DMS53 (cell line): ENCODE measurements around the gene UBE2R2.
"Not testable (repeated sequence)": the region's sequence is repeated elsewhere in the genome, so short reads cannot be mapped to it uniquely, and the experiment has no call there.

ENCODE experiments used
- DNase-seq: peaks from one replicate; lab custom pipeline; 2025; lab: John Stamatoyannopoulos, UW

The UBE2R2 gene

DNA sequence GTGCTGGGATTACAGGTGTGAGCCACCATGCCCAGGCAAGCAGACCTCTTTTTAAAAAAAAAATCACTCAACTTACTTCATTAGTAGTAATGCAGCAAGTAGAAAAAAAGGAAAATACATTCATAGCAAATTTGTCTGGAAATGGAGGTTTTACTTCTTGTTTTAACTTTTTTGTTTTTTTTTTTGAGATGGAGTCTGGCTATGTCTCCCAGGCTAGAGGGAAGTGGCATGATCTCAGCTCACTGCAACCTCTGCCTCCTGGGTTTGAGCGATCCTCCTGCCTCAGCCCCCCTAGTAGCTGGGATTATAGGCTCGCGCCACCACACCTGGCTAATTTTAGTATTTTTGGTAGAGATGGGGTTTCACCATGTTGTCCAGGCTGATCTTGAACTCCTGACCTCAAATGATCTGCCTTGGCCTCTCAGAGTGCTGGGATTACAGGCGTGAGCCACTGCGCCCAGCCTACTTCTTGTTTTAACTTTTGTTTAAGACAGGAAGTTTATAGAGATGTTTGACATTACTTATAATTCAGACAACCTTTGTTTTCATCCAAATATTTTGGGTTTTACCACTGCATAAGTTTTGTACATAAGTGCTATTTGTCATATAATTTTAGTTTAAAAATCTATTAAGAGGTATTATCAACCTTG is 26.5 kb downstream of the UBE2R2 start:
- DNase-seq: no peak

DNA sequence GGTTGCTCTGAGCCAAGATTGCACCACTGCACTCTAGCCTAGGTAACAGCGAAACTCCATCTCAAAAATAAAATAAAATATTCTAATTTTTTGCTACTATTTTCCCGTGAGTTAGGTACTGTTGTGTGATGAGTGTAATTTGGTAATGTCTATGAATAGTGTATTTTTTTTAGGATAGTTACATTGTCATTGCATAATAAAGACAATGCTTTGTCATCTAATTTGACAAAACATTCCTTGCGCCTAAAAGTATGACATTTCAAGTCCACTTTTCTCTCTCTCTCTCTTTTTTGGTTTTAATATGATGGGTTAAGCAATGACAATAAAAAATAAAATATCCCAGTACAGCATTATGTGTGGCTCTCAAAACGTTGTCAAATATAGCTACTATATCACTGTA is 29.3 kb downstream of the UBE2R2 start:
- no peak for DNase-seq

- not testable (repeated sequence) for DNase-seq
These were observed 30.9 kb downstream of the UBE2R2 start for GRCh38 chr9:33847894-33848205.

DNA sequence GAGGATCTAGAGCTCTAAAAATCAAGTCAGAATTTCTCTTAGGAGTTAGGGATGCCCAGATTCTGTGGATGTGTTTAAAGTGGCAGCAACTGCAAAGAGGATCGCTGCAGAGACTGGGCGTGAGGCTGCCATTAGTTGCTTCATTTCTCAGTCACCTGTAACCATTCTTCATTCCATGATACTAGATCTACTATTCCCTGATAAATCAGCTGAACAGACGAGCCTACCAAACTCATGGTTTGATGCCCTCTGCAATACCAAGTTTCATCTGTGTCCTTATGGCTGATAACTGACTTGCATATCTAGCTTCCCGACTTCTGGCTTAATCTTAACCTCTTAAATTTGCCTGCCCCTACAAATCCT is 33.3 kb downstream of the UBE2R2 start:
- DNase-seq: peak; percentile 31

- peak; percentile 70 for DNase-seq
These were observed 33.7 kb downstream of the UBE2R2 start for GRCh38 chr9:33850677-33851076.

- DNase-seq: peak; percentile 27
These were observed 34.3 kb downstream of the UBE2R2 start for GRCh38 chr9:33851301-33851700.

DNA sequence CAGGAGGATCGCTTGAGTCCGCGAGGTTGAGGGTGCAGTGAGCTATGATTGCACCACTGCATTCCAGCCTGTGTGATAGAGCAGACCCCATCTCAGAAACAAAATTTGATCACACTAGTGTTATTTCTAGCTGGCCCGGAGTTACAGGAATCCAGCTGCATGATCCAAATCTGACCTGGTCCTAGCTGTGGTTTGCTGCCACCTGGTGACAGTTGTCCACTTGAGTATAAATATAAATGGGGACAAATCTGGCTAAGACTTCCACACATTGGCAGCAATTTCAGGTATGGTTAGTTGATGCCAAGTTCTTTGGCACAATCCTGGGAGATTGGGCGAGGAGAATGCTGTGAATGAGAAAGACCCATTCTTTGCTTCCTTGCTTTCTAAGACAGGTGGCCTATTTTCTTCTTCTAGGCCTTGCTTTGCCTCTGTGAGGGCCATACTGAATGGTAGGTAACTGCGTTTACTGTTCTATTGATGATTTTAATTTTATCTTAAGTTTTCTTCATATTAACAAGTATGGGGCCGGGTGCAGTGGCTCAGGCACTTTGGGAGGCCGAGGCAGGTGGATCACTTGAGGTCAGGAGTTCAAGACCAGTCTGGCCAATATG is 35.4 kb downstream of the UBE2R2 start:
- DNase-seq: peak; percentile 71

DNA sequence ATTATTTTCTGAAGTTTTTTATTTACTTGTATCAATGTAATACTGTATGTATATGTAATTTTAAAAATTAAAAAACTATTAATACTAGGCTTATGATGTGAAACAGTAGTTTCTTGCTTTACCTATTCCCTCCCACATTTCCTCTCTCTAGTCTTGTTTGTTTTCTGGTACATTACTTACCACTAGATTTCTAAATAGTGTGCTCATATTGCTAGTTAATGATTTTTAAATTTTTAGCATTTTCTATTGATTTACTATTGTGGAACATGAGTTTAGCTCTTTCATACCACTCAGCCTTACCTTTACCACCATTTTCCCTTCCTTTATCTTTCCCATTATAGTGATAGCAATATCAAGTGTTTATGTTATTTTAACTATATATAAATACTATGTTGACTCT is 39.3 kb downstream of the UBE2R2 start:
- DNase-seq: no peak

- DNase-seq: no peak
These were observed 41.5 kb downstream of the UBE2R2 start for GRCh38 chr9:33858423-33858822.

GRCh38 chr9:33860200-33860871 is 43.4 kb downstream of the UBE2R2 start:
- peak; percentile 2 for DNase-seq

DNA sequence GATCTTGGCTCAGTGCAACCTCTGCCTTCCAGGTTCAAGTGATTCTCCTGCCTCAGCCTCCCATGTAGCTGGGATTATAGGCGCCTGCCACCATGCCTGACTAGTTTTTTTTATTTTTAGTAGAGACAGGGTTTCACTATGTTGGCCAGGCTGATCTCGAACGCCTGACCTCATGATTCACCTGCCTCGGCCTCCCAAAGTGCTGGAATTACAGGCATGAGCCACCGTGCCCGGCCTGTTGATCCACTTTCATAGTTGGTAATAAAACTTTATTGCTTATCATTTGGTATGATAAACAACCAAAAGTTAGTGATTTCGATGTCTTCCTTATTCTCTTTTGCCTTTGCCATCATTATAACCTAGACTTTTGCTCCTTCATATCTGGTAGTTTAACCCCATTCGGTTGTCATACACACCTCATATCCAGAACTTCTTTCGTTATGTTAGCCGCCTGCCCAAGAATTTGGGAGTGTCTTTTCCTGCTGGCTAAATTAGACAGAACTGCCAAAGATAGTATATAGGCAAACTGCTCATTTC is 45.0 kb downstream of the UBE2R2 start:
- no peak for DNase-seq

DNA sequence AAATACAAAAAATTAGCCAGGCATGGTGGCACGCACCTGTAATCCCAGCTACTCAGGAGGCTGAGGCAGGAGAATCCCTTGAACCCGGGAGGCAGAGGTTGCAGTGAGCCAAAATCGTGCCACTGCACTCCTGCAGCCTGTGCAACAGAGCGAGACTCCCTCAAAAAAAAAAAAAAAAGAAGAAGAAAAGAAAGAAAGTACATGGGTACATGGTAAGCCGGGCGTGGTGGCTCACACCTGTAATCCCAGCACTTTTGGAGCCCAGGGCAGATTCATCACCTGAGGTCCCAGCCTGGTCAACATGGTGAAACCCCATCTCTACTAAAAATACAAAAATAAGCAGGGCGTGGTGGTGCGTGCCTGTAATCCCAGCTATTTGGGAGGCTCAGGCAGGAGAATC is 46.1 kb downstream of the UBE2R2 start:
- DNase-seq: not testable (repeated sequence)

GRCh38 chr9:33867747-33868439 is 50.9 kb downstream of the UBE2R2 start:
- DNase-seq: no peak

- DNase-seq: no peak
These were observed 51.5 kb downstream of the UBE2R2 start for GRCh38 chr9:33868440-33868973.

DNA sequence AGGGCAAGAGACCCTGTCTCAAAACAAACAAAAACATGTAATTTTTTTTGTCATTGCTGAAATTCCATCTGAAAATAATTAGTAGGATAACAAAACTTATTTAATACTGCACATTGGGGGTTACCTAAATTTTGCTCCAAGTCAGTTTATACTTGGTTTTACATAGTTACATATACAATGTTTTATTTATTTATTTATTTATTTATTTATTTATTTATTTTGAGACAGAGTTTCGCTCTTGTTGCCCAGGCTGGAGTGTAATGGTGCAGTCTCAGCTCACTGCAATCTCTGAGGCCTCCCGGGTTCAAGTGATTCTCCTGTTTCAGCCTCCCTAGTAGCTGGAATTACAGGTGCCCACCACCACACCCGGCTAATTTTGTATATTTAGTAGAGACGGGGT is 52.3 kb downstream of the UBE2R2 start:
- DNase-seq: not testable (repeated sequence)

GRCh38 chr9:33877727-33878489 is 60.9 kb downstream of the UBE2R2 start:
- no peak for DNase-seq

DNA sequence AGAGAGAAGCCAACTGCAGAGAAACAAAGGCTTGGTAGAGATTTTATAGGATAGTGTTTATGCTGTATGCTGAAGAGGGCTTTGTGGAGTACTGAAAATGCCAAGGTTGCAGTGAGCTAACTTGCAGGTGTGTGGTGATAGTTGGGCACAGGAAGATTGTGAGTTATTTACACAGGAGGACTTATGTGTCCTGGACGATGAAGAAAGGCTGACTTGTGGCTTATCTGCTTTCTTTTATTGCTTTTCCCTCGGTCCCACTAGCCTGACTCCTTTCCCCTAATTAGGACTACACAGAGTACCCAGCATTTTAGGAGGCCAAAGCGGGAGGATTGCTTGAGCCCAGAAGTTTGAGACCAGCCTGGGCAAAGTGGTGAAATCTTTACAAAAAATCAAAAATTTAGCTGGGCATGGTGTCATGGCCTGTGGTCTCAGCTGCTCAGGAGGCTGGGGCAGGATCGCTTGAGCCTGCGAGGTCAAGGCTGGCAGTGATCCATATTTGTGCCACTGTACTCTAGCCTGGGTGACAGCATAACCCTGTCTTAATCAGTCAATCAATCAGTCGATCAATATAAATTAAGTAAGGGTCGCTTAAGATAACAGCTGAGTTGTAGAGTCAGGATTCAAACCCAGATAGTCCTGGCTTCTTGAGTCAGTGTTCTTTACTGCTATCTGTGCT is 61.9 kb downstream of the UBE2R2 start:
- DNase-seq: no peak

GRCh38 chr9:33880211-33881089 is 63.5 kb downstream of the UBE2R2 start:
- DNase-seq: no peak

GRCh38 chr9:33881635-33882034 is 64.7 kb downstream of the UBE2R2 start:
- DNase-seq: no peak
